ENCODE data around the gene EFEMP2.

Gene EFEMP2

DNA sequence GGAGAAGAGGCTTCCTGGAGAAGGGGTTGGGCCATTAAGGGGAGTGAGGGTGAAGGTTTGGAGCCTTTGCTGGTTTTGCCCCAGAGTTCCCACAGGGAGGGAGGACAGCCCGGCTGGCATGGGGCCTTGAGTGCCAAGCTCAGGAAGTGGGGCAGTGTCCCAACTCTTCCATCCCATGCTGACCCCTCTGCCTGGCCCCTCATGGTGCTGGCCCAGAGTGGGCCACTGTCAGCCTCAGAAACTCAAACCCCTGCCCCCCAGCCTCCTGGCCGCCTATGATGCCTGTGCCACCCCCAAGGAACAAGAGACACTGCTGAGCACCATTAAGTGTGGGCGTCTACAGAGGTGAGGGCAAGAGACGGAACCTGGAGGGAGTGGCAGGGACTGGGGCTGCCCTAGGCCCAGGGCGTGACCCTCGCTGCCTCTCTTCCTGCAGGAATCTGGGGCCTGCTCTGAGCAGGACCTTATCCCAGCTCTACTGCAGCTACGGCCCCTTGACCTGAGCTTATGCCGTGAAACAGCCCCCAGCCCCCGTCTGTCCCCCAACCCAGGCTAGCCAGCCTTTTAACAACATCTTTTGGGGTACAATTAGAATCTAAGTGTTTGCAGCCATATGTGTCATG is 6.9 kb downstream of the EFEMP2 start:
- no peak for DNase-seq

GRCh38 chr11:65864706-65865471 is 7.7 kb downstream of the EFEMP2 start:
- no peak for DNase-seq

DNA sequence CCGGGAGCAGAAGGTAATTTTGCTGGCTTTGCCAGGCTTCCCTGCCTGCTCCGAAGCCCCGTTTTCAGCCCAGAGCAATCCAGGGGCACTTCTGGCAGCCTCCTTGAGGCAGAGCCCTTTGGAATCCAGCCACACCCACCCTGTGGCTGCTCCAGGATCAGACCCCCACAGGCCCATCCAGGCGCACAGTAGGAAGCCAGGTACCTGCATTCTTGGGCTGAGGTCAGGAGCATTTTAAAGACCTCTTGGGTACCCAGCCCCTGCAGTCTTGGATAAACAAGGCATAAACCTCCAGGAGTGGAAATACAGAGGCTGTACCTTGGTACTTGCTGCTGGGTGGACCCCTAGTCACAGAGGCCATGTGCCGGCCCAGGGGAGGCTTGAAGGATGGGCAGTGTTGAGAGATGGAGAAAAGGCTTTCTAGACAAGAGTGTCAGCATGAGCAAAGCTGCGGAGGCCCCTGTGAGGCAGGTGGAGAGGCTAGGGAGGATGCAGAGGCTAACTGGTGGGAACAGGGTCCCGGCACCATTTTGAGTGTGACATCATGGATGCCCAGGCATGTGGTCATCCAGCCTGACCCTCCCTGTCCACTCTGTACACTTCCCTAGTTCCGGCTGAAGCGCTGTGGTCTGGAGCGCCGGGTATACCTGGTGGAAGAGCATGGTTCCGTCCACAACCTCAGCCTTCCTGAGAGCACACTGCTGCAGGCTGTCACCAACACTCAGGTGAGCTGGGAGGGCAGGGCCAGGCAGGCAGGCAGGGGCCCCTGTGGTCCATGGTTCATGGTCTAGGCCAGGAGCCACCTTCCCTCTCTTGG is 8.5 kb downstream of the EFEMP2 start:
- no peak for DNase-seq

DNA sequence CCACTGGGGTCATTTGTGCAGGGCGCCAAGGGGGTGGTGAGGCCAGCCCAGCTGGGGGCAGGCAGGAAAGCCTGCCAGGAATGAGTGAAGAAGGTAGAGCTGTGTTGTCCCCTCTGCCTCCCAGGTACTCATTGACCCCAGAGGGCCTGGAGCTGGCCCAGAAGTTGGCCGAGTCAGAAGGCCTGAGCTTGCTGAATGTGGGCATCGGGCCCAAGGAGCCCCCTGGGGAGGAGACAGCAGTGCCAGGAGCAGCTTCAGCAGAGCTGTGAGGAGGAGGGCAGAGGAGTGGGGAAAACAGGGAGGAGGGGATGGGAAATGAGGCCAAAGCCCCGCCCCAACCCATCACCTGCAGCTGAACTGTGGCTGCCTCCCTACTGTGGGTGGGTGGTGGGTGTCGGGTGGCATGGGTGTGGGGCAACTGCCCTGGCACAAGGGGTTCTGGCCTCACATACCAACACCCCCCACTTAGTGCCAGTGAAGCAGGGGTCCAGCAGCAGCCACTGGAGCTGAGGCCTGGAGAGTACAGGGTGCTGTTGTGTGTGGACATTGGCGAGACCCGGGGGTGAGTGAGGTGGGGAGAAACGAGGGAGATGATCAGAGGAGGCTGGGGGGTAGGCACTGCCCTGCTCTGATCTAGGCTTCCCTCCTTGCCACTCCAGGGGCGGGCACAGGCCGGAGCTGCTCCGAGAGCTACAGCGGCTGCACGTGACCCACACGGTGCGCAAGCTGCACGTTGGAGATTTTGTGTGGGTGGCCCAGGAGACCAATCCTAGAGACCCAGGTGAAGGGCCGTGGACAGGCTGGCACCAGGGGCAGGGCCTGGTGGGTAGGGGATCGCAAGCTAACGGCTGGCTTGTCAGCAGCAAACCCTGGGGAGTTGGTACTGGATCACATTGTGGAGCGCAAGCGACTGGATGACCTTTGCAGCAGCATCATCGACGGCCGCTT is 9.4 kb downstream of the EFEMP2 start:
- no peak for DNase-seq

DNA sequence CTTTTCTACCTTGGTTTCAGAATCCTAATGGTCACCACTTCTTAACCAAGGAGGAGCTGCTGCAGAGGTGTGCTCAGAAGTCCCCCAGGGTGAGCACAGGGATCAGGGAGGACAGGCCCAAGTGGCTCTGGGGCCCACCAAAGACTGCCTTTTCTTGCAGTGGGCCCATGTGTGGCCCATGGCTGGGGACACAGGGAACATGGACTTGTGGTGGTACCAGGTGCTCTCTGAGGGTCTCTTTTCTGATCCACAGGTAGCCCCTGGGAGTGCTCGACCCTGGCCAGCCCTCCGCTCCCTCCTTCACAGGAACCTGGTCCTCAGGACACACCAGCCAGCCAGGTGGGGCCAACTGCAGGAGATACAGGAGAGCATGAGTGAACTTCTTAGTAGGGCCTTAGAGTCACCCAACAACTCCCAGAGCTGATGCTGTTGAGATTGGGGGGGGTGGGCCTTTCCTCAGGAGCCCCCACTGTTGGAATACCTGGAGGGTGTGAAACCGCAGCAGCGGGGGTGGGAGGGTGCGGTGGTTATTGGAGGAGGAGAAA is 10.3 kb downstream of the EFEMP2 start:
- no peak for DNase-seq

DNA sequence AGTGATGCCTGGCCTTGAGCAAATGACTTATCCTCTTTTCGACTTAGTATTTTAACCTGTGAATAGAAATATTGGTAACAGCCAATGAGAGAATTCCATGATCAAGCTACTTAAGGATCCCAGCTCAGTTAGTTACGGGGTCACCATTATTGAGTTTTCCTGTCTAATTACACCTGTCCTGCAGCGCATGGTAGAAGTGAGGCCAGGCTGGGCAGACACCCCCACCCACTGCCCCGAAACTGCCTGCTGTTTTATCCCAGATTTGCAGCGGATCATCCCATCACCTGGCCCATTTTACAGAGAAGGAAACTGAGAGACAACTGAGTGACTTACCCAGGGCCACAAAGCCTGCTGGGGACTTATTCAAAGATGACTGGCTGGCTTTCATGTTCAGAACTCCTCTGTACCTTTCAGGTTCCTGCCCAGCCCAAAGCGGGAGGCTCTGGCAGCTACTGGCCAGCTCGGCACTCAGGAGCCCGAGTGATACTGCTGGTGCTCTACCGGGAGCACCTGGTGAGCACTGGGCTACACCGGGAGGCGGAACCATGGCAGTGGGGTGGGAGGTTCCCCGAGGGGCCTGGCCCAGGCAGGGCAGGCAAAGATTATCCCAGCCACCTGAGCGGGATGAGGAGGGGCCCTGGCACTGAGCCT is 10.9 kb downstream of the EFEMP2 start:
- no peak for DNase-seq

GRCh38 chr11:65861165-65861505 is 11.5 kb downstream of the EFEMP2 start:
- DNase-seq, result no peak

DNA sequence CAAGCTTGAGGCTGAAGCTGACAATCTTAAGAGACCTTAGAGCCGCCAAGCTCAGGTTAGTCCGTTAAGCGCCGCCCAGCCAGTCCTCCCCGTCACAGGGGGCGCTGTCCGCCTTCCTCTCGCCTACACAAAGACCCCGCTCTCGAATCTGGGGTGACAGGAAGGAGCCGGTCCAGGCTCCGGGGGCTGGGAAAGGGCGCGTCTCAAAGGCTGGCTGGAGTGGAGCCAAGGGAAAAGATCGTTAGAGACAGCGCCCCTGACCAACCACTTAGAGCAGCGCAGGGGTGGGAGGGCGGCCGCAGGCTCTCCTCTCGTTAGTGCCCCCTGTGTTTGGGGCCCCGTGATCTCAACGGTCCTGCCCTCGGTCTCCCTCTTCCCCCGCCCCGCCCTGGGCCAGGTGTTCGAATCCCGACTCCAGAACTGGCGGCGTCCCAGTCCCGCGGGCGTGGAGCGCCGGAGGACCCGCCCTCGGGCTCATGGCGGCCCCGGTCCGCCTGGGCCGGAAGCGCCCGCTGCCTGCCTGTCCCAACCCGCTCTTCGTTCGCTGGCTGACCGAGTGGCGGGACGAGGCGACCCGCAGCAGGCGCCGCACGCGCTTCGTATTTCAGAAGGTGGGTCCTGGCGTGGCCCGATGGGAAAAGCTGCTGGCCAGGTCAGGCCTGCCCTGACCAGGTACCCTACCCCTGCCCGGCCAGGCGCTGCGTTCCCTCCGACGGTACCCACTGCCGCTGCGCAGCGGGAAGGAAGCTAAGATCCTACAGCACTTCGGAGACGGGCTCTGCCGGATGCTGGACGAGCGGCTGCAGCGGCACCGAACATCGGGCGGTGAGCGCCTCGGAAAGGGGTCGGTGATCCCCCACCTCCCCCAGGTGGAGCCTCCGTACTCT is 12.1 kb downstream of the EFEMP2 start, which contains the start of gene MUS81:
Gene MUS81 (plus strand): TSS at position 156 of the 887 bp plus-strand sequence. CDS start 321 bp downstream, at position 477.
- peak; percentile 99 for DNase-seq

- DNase-seq, result no peak
These were observed 12.8 kb downstream of the EFEMP2 start for GRCh38 chr11:65859812-65860277.

- peak; percentile 100 for DNase-seq
These were observed 13.3 kb downstream of the EFEMP2 start for GRCh38 chr11:65859095-65859811.

GRCh38 chr11:65858681-65859087 is 13.9 kb downstream of the EFEMP2 start:
- no peak for DNase-seq

DNA sequence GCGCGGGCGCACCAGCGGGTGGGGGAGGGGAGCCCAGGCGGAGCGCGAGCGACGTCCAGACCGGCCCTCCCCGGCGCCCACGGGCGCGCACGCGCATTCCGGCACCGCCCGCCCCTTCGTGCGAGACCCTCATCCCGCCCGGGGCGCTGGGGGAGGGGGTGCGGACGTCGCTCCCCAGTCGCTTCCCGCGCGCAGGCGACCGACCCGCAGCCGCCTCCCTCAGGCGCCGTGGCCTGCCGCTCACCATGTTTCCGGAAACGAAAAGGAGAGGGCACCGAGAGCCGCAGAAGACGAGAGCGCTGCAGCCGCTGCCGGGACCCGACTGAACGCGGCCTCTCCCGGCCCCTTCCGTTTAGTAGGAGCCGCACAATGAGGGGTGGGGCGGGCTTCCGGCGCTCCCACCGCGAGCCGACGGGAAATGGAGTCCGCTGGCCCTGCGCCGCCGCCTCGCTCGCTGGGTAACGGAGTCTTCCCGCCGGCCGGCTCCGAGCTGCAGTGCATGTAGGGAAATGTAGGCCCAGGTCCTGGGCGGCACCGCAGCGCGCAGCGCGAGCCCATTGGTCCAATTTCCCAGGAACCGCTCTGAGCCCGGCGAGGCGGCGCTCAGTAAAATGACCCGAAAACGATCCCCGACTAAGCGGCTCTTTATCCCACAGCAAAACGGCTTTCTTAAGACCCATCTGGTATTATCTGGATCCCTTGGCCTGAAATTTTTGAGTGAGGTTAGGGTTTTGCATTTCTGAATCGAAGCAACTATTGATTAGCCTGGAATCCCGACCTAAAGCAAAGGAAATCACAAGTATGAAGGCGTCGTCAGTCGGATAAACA is 14.5 kb downstream of the EFEMP2 start, which contains the start of gene CFL1:
Gene CFL1 (minus strand): TSS at position 328 of the 828 bp plus-strand sequence. CDS start 81 bp downstream, at position 247.
- DNase-seq, result peak; percentile 98

GRCh38 chr11:65857500-65857852 is 15.1 kb downstream of the EFEMP2 start:
- no peak for DNase-seq

DNA sequence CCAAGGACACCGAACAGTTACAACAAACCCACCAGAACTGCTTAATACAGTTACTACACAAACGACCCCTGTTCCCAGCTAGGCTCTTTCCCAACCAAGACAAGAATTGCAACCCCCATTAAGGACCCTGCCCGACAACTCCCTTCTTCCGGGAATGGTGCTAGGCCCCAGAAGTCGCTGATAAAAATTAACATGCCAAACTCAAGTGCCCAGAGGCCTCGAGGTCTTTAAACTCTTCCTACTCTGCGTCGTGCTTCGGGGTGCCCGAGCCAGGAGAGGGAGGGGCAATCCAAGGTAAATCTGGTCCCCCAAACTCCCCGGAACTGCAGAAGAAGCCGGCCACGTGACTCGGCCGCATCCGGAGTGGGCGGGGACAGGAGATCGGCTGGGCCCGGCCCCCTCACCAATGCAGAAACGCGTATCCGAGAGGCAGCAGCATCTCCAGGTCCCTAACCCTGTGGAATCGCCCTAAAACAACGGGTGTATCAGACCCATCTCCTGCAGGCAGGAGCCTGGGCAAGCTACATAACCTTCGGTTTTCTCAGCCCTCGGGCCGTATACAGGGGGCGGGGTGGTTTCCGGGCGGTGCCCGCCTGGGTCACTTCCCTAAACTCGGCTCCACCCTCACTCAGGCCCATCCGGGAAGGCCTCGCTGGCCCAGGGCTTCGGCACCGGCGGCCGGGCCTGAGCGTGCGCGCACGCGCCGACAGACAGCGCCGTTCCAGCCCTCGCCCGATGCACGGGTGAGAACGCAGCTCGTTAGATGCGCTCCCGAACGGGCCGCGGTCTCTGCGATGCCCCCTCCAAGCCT is 15.7 kb downstream of the EFEMP2 start:
- peak; percentile 52 for DNase-seq

DNA sequence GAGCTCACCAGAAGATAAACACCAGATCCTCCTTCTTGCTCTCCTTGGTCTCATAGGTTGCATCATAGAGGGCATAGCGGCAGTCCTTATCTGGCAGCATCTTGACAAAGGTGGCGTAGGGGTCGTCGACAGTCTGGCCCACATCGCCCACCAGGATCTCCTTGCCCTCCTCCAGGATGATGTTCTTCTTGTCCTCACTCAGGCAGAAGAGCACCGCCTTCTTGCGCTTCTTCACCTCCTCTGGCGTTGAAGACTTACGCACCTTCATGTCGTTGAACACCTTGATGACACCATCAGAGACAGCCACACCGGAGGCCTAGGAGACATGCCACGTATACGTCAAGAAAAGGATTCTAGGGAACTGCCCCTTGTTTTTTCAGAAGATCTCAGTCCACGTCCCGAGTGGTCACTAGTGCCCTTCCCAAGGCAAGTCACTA is 16.7 kb downstream of the EFEMP2 start:
- DNase-seq, result no peak

DNA sequence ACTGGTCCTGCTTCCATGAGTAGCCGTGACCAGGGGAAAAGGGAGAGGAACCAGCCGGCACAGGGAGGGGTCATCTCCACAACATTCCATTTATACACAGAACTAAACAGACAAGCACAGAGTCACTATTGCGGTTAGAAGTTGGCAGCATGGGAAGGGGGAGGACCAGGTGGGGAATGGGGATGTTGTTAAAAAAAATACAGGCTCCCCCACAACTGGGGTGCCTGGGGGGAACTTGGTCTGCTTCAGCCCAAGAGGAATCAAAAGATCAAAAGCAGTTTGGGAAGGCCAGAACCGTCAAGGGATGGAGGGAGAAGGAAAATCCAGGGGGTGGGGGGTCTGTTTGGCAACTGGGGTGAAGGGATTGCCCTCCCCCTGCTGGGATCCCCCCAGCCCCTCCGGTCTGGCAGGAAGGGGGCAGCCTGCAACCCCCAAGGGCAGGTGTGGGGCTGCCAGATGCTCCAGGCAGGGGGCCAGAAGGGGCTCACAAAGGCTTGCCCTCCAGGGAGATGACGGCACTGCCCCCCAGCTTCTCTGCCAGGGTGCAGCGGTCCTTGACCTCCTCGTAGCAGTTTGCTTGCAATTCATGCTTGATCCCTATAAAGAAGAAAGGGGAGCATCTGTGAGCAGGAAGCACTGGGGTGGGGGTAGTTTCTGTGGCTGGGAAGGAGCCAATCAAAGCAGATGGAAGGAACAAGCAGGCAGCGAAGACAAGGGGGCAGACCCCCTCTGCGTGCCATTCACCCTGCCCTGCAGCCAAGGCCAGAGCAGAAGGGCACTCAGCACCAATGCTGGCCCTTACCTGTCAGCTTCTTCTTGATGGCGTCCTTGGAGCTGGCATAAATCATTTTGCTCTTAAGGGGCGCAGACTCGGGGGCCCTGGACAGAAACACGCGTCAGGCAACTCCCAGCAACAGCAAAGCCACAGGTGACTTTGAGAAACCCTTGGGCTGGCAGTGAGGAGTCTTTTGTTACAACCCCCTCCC is 17.5 kb downstream of the EFEMP2 start:
- no peak for DNase-seq
